ENCODE measurements around the gene TRPV4.

- TF ChIP-seq CTCF (IDR thresholded peaks at IDR 0.05) (no peak), POLR2A (IDR thresholded peaks at IDR 0.05) (no peak)
Measured at GRCh38 chr12:109870648-109871047, 37.5 kb upstream of the TRPV4 start.

Measured in esophagus squamous epithelium (tissue), 4 donors.